WTC11 (cell line): ENCODE measurements around the gene NEK6. TPM values are rescaled to one million over a fixed set of nuclear protein-coding genes. Genes with fewer than 3 reads are reported as not detected.

ENCODE experiments used
- ATAC-seq: fragments of 200-7000 bp; cut with Tn5 transposase; 2 replicates; pipeline ENCODE4 v1.10.0; 2021; ENCODE audit warnings: mild to moderate bottlenecking, moderate library complexity
- CTCF ChIA-PET: fragments of 300-600 bp; sonication (Branson Sonifier 250); formaldehyde crosslinking; loops from one replicate; lab custom pipeline; 2021; ENCODE audit warnings: antibody characterized with exemption; lab: Charles Lee
- POLR2A ChIA-PET: fragments of 350-600 bp; sonication (Branson Sonifier 250); formaldehyde crosslinking; loops from one replicate; lab custom pipeline; 2021; ENCODE audit warnings: antibody characterized with exemption; lab: Charles Lee
- DNase-seq: peaks from one replicate; pipeline ENCODE4 v3.0.0; 2021; ENCODE audit warnings: low spot score
- H3K27ac Mint-ChIP-seq: 2 replicates; pipeline ENCODE4 v1.8.0; 2021; ENCODE audit warnings: mixed read lengths
- H3K27me3 Mint-ChIP-seq: 2 replicates; pipeline ENCODE4 v1.8.0; 2021; ENCODE audit warnings: low read depth, mild to moderate bottlenecking, moderate library complexity, mixed read lengths
- H3K36me3 Mint-ChIP-seq: 2 replicates; pipeline ENCODE4 v1.8.0; 2021; ENCODE audit warnings: mixed read lengths
- H3K4me1 Mint-ChIP-seq: 2 replicates; pipeline ENCODE4 v1.8.0; 2022; ENCODE audit warnings: mixed read lengths
- H3K4me3 Mint-ChIP-seq: 2 replicates; pipeline ENCODE4 v1.8.0; 2021; ENCODE audit warnings: mild to moderate bottlenecking, moderate library complexity, mixed read lengths
- H3K9me3 Mint-ChIP-seq: 2 replicates; pipeline ENCODE4 v1.8.0; 2021; ENCODE audit warnings: mixed read lengths
- AR ChIP-seq: fragments of 250-450 bp; sonication (Bioruptor Pico); IDR thresholded peaks from 2 replicates; pipeline ENCODE4 v1.9.0; 2021; ENCODE audit warnings: mild to moderate bottlenecking
- ATF1 ChIP-seq: sonication (generic); formaldehyde crosslinking; IDR thresholded peaks from 2 replicates; pipeline ENCODE4 v1.8.1; 2023; ENCODE audit warnings: mild to moderate bottlenecking, moderate library complexity, missing genetic modification reagents
- E2F4 ChIP-seq: sonication (generic); formaldehyde crosslinking; IDR thresholded peaks from 2 replicates; pipeline ENCODE4 v1.8.1; 2022; ENCODE audit warnings: low read depth, mild to moderate bottlenecking, moderate library complexity, missing genetic modification reagents, borderline replicate concordance
- ESRRA ChIP-seq: sonication (generic); formaldehyde crosslinking; IDR thresholded peaks from 2 replicates; pipeline ENCODE4 v1.8.1; 2022; ENCODE audit warnings: mild to moderate bottlenecking, missing genetic modification reagents, borderline replicate concordance
- FOXP4 ChIP-seq: sonication (generic); formaldehyde crosslinking; IDR thresholded peaks from 2 replicates; pipeline ENCODE4 v1.8.0; 2022; ENCODE audit warnings: mild to moderate bottlenecking, missing genetic modification reagents
- IRF2 ChIP-seq: sonication (generic); formaldehyde crosslinking; IDR thresholded peaks from 2 replicates; pipeline ENCODE4 v1.8.0; 2022; ENCODE audit warnings: low read depth, missing genetic modification reagents, borderline replicate concordance
- MLX ChIP-seq: sonication (generic); formaldehyde crosslinking; IDR thresholded peaks from 2 replicates; pipeline ENCODE4 v1.8.1; 2023; ENCODE audit warnings: mild to moderate bottlenecking, missing genetic modification reagents, moderate library complexity
- NFE2L1 ChIP-seq: sonication (generic); formaldehyde crosslinking; IDR thresholded peaks from 2 replicates; pipeline ENCODE4 v1.8.1; 2023; ENCODE audit warnings: missing genetic modification reagents
- OVOL2 ChIP-seq: fragments of 250-450 bp; sonication (Bioruptor Pico); IDR thresholded peaks from 2 replicates; pipeline ENCODE4 v1.9.0; 2021; ENCODE audit warnings: mild to moderate bottlenecking, borderline replicate concordance
- SMAD4 ChIP-seq: sonication (generic); formaldehyde crosslinking; IDR thresholded peaks from 2 replicates; pipeline ENCODE4 v1.8.0; 2022; ENCODE audit warnings: mild to moderate bottlenecking, missing genetic modification reagents
- STAT6 ChIP-seq: sonication (generic); formaldehyde crosslinking; conservative IDR thresholded peaks from 2 replicates; pipeline ENCODE4 v1.8.1; 2023; ENCODE audit warnings: mild to moderate bottlenecking, low read depth, missing genetic modification reagents, moderate library complexity
- ZNF121 ChIP-seq: sonication (generic); formaldehyde crosslinking; IDR thresholded peaks from 2 replicates; pipeline ENCODE4 v1.8.0; 2023; ENCODE audit warnings: missing genetic modification reagents
- ZNF232 ChIP-seq: sonication (generic); formaldehyde crosslinking; IDR thresholded peaks from 2 replicates; pipeline ENCODE4 v1.8.0; 2022; ENCODE audit warnings: mild to moderate bottlenecking, missing genetic modification reagents
- ZNF281 ChIP-seq: sonication (generic); formaldehyde crosslinking; IDR thresholded peaks from 2 replicates; pipeline ENCODE4 v1.8.0; 2023; ENCODE audit warnings: mild to moderate bottlenecking, missing genetic modification reagents
- ZNF317 ChIP-seq: sonication (generic); formaldehyde crosslinking; IDR thresholded peaks from 2 replicates; pipeline ENCODE4 v1.8.1; 2023; ENCODE audit warnings: low read depth, mild to moderate bottlenecking, moderate library complexity, missing genetic modification reagents, borderline replicate concordance
- ZNF423 ChIP-seq: fragments of 250-450 bp; sonication (Bioruptor Pico); IDR thresholded peaks from 2 replicates; pipeline ENCODE4 v2.1.2; 2022; ENCODE audit warnings: mild to moderate bottlenecking, moderate library complexity
- ZNF512 ChIP-seq: sonication (generic); formaldehyde crosslinking; IDR thresholded peaks from 2 replicates; pipeline ENCODE4 v1.8.1; 2022; ENCODE audit warnings: missing genetic modification reagents, borderline replicate concordance
- ZSCAN18 ChIP-seq: fragments of 250-450 bp; sonication (Bioruptor Pico); IDR thresholded peaks from 2 replicates; pipeline ENCODE4 v2.1.2; 2022; ENCODE audit warnings: mild to moderate bottlenecking, moderate library complexity
- total RNA-seq: library from RNA; stranded (reverse); gene quantifications from 3 replicates; pipeline ENCODE4 v1.2.3, GENCODE V29; 2021

The NEK6 gene
- total RNA-seq, 1 experiment from 2014 or later, result 23.0 TPM

GRCh38 chr9:124254261-124254682 lies 3.5 kb upstream of the NEK6 start (continued):
- TF ChIP-seq AR (CRISPR knock-in tag) (no peak), OVOL2 (CRISPR knock-in tag) (no peak), SMAD4 (CRISPR knock-in tag) (no peak)

GRCh38 chr9:124255222-124255621 lies 2.5 kb upstream of the NEK6 start:
- no peaks in the 10 kb centered on the region for H3K9me3 Mint-ChIP-seq
- POLR2A ChIA-PET, result interaction anchor here (0.6 kb wide), 1 partner anchor 10 kb away, joined by 5 read pairs; no protein-coding TSS in a partner anchor
- CTCF ChIA-PET, result no interaction called here

More at GRCh38 chr9:124255222-124255621, 2.5 kb upstream of the NEK6 start:
- Mint-ChIP-seq H3K27me3 (peaks cover 2% of the 10 kb centered on the region; the same call in 1 of the 2 replicates), H3K4me1 (peaks cover 39% of the 10 kb centered on the region), H3K4me3 (no peak overlapping the region), H3K36me3 (no peaks in the 10 kb centered on the region), H3K27ac (no peak overlapping the region)
- DNase-seq, result no peak
- TF ChIP-seq ZNF317 (CRISPR knock-in tag), result no peak
- TF ChIP-seq ZNF512 (CRISPR knock-in tag), result no peak
- no peak for TF ChIP-seq ZNF281 (CRISPR knock-in tag)
- TF ChIP-seq STAT6, result no peak
- no peak for TF ChIP-seq ZNF121 (CRISPR knock-in tag)
- TF ChIP-seq ATF1 (CRISPR knock-in tag), result no peak
- TF ChIP-seq ZNF232 (CRISPR knock-in tag), result no peak
- TF ChIP-seq NFE2L1 (CRISPR knock-in tag), result no peak
- no peak for TF ChIP-seq MLX (CRISPR knock-in tag)
- no peak for TF ChIP-seq E2F4
- TF ChIP-seq FOXP4 (CRISPR knock-in tag), result no peak
- no peak for TF ChIP-seq ZSCAN18
- no peak for TF ChIP-seq ZNF423 (CRISPR knock-in tag)
- TF ChIP-seq SMAD4 (CRISPR knock-in tag), result no peak
- no peak for TF ChIP-seq ESRRA (CRISPR knock-in tag)
- no peak for TF ChIP-seq IRF2 (CRISPR knock-in tag)
- no peak for ATAC-seq
